PC-9 (cell line): ENCODE measurements around the gene CAMTA1. TPM values are rescaled to one million over a fixed set of nuclear protein-coding genes. Genes with fewer than 3 reads are reported as not detected.

Experiments used
- BruUV-seq: library from RNA; stranded (reverse); fragments of 400-500 nt; replicated peaks from 2 replicates; lab custom pipeline; 2021; lab: Mats Ljungman, UMichigan
- CTCF ChIA-PET: fragments of 300-600 bp; sonication (Branson Sonifier 250); formaldehyde crosslinking; loops from one replicate; lab custom pipeline; 2022; ENCODE audit warnings: antibody characterized with exemption; lab: Charles Lee
- POLR2A ChIA-PET: fragments of 300-600 bp; sonication (Branson Sonifier 250); formaldehyde crosslinking; loops from one replicate; lab custom pipeline; 2022; ENCODE audit warnings: antibody characterized with exemption; ENCODE audit not compliant: unreplicated experiment; lab: Charles Lee
- DNase-seq, 2 experiments: peaks; one replicate each; pipeline versions ENCODE4 v3.0.0 to v3.0.0-alpha.2; 2015 to 2022; ENCODE audit warnings: mixed read lengths in 1 of 2
- H2AFZ ChIP-seq: fragments of 200-600 bp; sonication (generic); 2 replicates; pipeline ENCODE4 v1.8.1; 2017; ENCODE audit warnings: antibody characterized with exemption
- H3F3A ChIP-seq: fragments of 200-600 bp; sonication (generic); 2 replicates; pipeline ENCODE4 v1.8.1; 2017; ENCODE audit warnings: antibody characterized with exemption, mild to moderate bottlenecking, low read depth; ENCODE audit not compliant: insufficient read depth
- H3K27ac ChIP-seq: fragments of 200-600 bp; sonication (generic); 2 replicates; pipeline ENCODE4 v1.6.1; 2016; ENCODE audit warnings: mixed run types
- H3K27me3 ChIP-seq: fragments of 200-600 bp; sonication (generic); 2 replicates; pipeline ENCODE4 v1.6.1; 2016; ENCODE audit warnings: low read depth, mixed run types; ENCODE audit not compliant: insufficient read depth
- H3K36me3 ChIP-seq: fragments of 200-600 bp; sonication (generic); 2 replicates; pipeline ENCODE4 v1.6.1; 2016; ENCODE audit warnings: low read depth, mixed run types
- H3K4me1 ChIP-seq: fragments of 200-600 bp; sonication (generic); replicated peaks from 2 replicates; pipeline ENCODE4 v1.6.1; 2016; ENCODE audit warnings: mixed run types; ENCODE audit not compliant: insufficient read depth
- H3K4me2 ChIP-seq: fragments of 200-600 bp; sonication (generic); 2 replicates; pipeline ENCODE4 v1.6.1; 2017; ENCODE audit warnings: mixed run types
- H3K4me3 ChIP-seq: fragments of 200-600 bp; sonication (generic); 2 replicates; pipeline ENCODE4 v1.6.1; 2016; ENCODE audit warnings: mixed run types
- H3K79me2 ChIP-seq: fragments of 200-600 bp; sonication (generic); 2 replicates; pipeline ENCODE4 v1.6.1; 2017; ENCODE audit warnings: low read depth, mixed run types
- H3K9me2 ChIP-seq: fragments of 200-600 bp; sonication (generic); 2 replicates; pipeline ENCODE4 v1.8.1; 2017; ENCODE audit warnings: mild to moderate bottlenecking; ENCODE audit not compliant: insufficient read depth
- H3K9me3 ChIP-seq: fragments of 200-600 bp; sonication (generic); 2 replicates; pipeline ENCODE4 v1.8.1; 2016; ENCODE audit warnings: low read depth; ENCODE audit not compliant: insufficient read depth
- H4K20me1 ChIP-seq: fragments of 200-600 bp; sonication (generic); 2 replicates; pipeline ENCODE4 v1.8.1; 2017; ENCODE audit not compliant: insufficient read depth
- CTCF ChIP-seq: fragments of 200-600 bp; sonication (generic); conservative IDR thresholded peaks from 2 replicates; pipeline ENCODE4 v1.6.1; 2017; ENCODE audit warnings: mixed run types, antibody characterized with exemption, mild to moderate bottlenecking, moderate library complexity
- EZH2 ChIP-seq: fragments of 200-600 bp; sonication (generic); IDR thresholded peaks from 2 replicates; pipeline ENCODE4 v1.8.0; 2017; ENCODE audit warnings: antibody characterized with exemption, low read depth
- intact Hi-C: fragments of 100-400 bp; cut with micrococcal nuclease; formaldehyde crosslinking; loops from one replicate; pipeline ENCODE4 v1.10.0; 2022; ENCODE audit not compliant: unreplicated experiment
- total RNA-seq: library from RNA; stranded (reverse); gene quantifications from 2 replicates; pipeline ENCODE4 v1.2.3, GENCODE V29; 2021

CAMTA1 gene
- total RNA-seq, 1 experiment from 2014 or later = 72.3 TPM

DNA sequence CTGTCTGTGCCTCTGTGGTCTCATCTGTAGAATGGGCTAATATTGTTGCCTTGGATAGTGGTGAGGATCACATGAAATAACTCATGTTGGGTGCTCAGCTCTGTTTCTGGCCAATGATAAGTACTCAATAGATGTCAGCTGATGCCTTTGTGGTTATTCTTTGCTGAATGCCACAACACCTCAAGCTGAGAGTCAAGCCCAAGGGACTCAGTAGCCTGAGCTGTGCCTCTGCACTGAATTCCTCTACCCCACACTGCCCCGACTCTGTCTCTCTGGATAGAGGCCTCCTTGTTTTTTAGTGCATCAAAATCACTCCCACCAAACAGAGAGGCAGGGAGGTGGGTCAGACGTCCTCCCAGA lies 789.8 kb downstream of the CAMTA1 start:
- Histone ChIP-seq H3K27me3 (peaks cover 59% of the 10 kb centered on the region), H3K36me3 (no peaks in the 10 kb centered on the region), H3K9me3 (no peaks in the 10 kb centered on the region), H2AFZ (no peak overlapping the region), H3F3A (no peaks in the 10 kb centered on the region), H3K27ac (no peak overlapping the region), H3K4me2 (no peak overlapping the region), H4K20me1 (no peaks in the 10 kb centered on the region), H3K4me3 (no peak overlapping the region), H3K4me1 (no peaks in the 10 kb centered on the region), H3K79me2 (no peaks in the 10 kb centered on the region), H3K9me2 (no peaks in the 10 kb centered on the region)
- CTCF ChIA-PET = interaction anchor here (0.6 kb wide), 1 partner anchor 10 kb away, joined by 3 read pairs; no protein-coding TSS in a partner anchor
- BruUV-seq = no TSS peak
- TF ChIP-seq EZH2 (no peak), CTCF (no peak)
- POLR2A ChIA-PET = no interaction called here
- intact Hi-C loops = no loop called here
- no peak for DNase-seq

GRCh38 chr1:7576946-7577657 lies 791.8 kb downstream of the CAMTA1 start:
- Histone ChIP-seq H3K79me2 (no peaks in the 10 kb centered on the region), H2AFZ (no peak overlapping the region), H3K36me3 (no peaks in the 10 kb centered on the region), H3K4me3 (no peak overlapping the region), H4K20me1 (no peaks in the 10 kb centered on the region), H3K27me3 (peaks cover 74% of the 10 kb centered on the region), H3K9me3 (no peaks in the 10 kb centered on the region), H3K27ac (no peak overlapping the region), H3K9me2 (no peaks in the 10 kb centered on the region), H3K4me1 (no peaks in the 10 kb centered on the region), H3K4me2 (no peak overlapping the region), H3F3A (no peaks in the 10 kb centered on the region)
- no TSS peak for BruUV-seq
- DNase-seq = no peak
- TF ChIP-seq CTCF = no peak
- TF ChIP-seq EZH2 = no peak
- ChIA-PET CTCF (no interaction called here), POLR2A (no interaction called here)
- intact Hi-C loops = no loop called here

DNA sequence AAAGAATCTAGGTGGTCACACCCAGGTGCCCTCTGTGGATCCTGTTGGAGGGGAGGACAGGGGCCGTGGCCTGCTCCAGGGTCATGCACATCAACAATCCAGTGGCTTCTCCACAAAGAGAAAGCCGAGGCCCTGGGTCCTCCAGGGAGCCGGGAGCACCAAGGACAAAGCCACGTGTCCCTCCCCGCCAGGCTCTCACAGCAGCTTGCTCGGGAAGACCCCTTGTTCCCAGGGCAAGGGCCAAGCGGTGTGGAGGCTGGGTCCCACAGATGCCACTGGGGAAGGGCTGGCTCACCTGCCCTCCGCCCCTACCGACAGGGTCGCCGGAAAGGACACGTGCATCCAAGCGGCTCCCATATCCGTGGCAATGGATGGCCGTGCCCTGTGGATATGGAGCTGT lies 793.0 kb downstream of the CAMTA1 start:
- Histone ChIP-seq H3K9me2 (no peaks in the 10 kb centered on the region), H3K36me3 (no peaks in the 10 kb centered on the region), H4K20me1 (no peaks in the 10 kb centered on the region), H3K4me2 (no peak overlapping the region), H3K27ac (no peak overlapping the region), H3K9me3 (no peaks in the 10 kb centered on the region), H3K79me2 (no peaks in the 10 kb centered on the region), H3K4me1 (no peaks in the 10 kb centered on the region), H2AFZ (no peak overlapping the region), H3F3A (no peaks in the 10 kb centered on the region), H3K27me3 (peaks cover 78% of the 10 kb centered on the region), H3K4me3 (no peak overlapping the region)
- no TSS peak for BruUV-seq
- ChIA-PET CTCF (no interaction called here), POLR2A (no interaction called here)
- DNase-seq = no peak
- TF ChIP-seq EZH2 (no peak), CTCF (no peak)
- intact Hi-C loops = no loop called here
